IMR-90 (cell line): ENCODE measurements around the gene FES. TPM values are rescaled to one million over a fixed set of nuclear protein-coding genes. Genes with fewer than 3 reads are reported as not detected.

Experiments used
- ATAC-seq: fragments of 200-7000 bp; cut with Tn5 transposase; 2 replicates; pipeline ENCODE4 v1.9.1; 2020; ENCODE audit warnings: low read depth, mild to moderate bottlenecking, moderate library complexity
- BruUV-seq: library from RNA; stranded (reverse); fragments of 400-500 nt; replicated peaks from 2 replicates; lab custom pipeline; 2021; lab: Mats Ljungman, UMichigan
- CTCF ChIA-PET: fragments of 300-600 bp; formaldehyde crosslinking; extraction: SDS; loops from one replicate; lab custom pipeline; 2021; ENCODE audit warnings: antibody characterized with exemption; lab: Yijun Ruan, JAX
- POLR2A ChIA-PET: fragments of 300-600 bp; sonication (Branson Sonifier 250); formaldehyde crosslinking; loops from one replicate; lab custom pipeline; 2022; ENCODE audit warnings: antibody characterized with exemption; ENCODE audit not compliant: unreplicated experiment; lab: Charles Lee
- DNase-seq: peaks from one replicate; pipeline ENCODE4 v3.0.0; 2013
- H2AFZ ChIP-seq: replicated peaks from 2 replicates; pipeline ENCODE3; 2013; ENCODE audit warnings: low read length, mild to moderate bottlenecking; ENCODE audit not compliant: poor library complexity
- H2AK5ac ChIP-seq: 2 replicates; pipeline ENCODE4 v1.6.1; 2013; ENCODE audit warnings: low read depth, low read length, inconsistent platforms
- H2AK9ac ChIP-seq: replicated peaks from 2 replicates; pipeline ENCODE3; 2013; ENCODE audit warnings: mild to moderate bottlenecking, low read depth, low read length, moderate library complexity; ENCODE audit not compliant: poor library complexity
- H2BK120ac ChIP-seq: 2 replicates; pipeline ENCODE4 v1.6.1; 2013; ENCODE audit warnings: low read depth, low read length, inconsistent platforms
- H2BK15ac ChIP-seq: 3 replicates; pipeline ENCODE4 v1.6.1; 2013; ENCODE audit warnings: low read depth, low read length, inconsistent platforms
- H2BK20ac ChIP-seq: 2 replicates; pipeline ENCODE4 v1.6.1; 2013; ENCODE audit warnings: low read depth, mild to moderate bottlenecking, inconsistent platforms, low read length, moderate library complexity
- H2BK5ac ChIP-seq: 2 replicates; pipeline ENCODE4 v1.6.1; 2013; ENCODE audit warnings: mild to moderate bottlenecking, low read depth, low read length, inconsistent platforms; ENCODE audit not compliant: poor library complexity, severe bottlenecking
- H3K14ac ChIP-seq: replicated peaks from 2 replicates; pipeline ENCODE4 v1.6.1; 2013; ENCODE audit warnings: low read depth, low read length, inconsistent platforms
- H3K18ac ChIP-seq: 2 replicates; pipeline ENCODE4 v1.6.1; 2013; ENCODE audit warnings: low read depth, low read length, control low read depth
- H3K23ac ChIP-seq: 2 replicates; pipeline ENCODE4 v1.6.1; 2013; ENCODE audit warnings: low read depth, low read length, inconsistent platforms
- H3K27ac ChIP-seq: 2 replicates; pipeline ENCODE4 v1.5.1; 2013; ENCODE audit warnings: mild to moderate bottlenecking, control low read depth, low read length; ENCODE audit not compliant: insufficient read depth
- H3K27me3 ChIP-seq: 2 replicates; pipeline ENCODE4 v1.6.1; 2013; ENCODE audit warnings: low read length; ENCODE audit not compliant: control insufficient read depth, insufficient read depth
- H3K36me3 ChIP-seq: 2 replicates; pipeline ENCODE4 v1.6.1; 2013; ENCODE audit warnings: low read length, mixed read lengths; ENCODE audit not compliant: control insufficient read depth, insufficient read depth
- H3K4ac ChIP-seq: 2 replicates; pipeline ENCODE4 v1.6.1; 2013; ENCODE audit warnings: low read depth, low read length, inconsistent platforms
- H3K4me1 ChIP-seq: 2 replicates; pipeline ENCODE4 v1.6.1; 2013; ENCODE audit warnings: low read length, mixed read lengths; ENCODE audit not compliant: control insufficient read depth, insufficient read depth
- H3K4me2 ChIP-seq: 2 replicates; pipeline ENCODE4 v1.6.1; 2013; ENCODE audit warnings: low read depth, mild to moderate bottlenecking, control low read depth, low read length, moderate library complexity
- H3K4me3 ChIP-seq: 2 replicates; pipeline ENCODE4 v1.5.1; 2013; ENCODE audit warnings: low read depth, mild to moderate bottlenecking, control low read depth, low read length, moderate library complexity; ENCODE audit not compliant: insufficient read depth
- H3K56ac ChIP-seq: 2 replicates; pipeline ENCODE4 v1.6.1; 2013; ENCODE audit warnings: low read length, inconsistent platforms; ENCODE audit not compliant: insufficient read depth; ENCODE audit errors: extremely low read depth
- H3K79me1 ChIP-seq, 2 experiments: 2 replicates each; pipeline ENCODE4 v1.6.1; 2013; ENCODE audit warnings: low read length in 2 of 2, inconsistent platforms in 1 of 2, low read depth in 1 of 2
- H3K9ac ChIP-seq: 2 replicates; pipeline ENCODE4 v1.6.1; 2013; ENCODE audit warnings: low read depth, low read length, control low read depth
- H3K9me1 ChIP-seq: 2 replicates; pipeline ENCODE4 v1.6.1; 2013; ENCODE audit warnings: low read length, inconsistent platforms; ENCODE audit not compliant: insufficient read depth
- H3K9me3 ChIP-seq: 2 replicates; pipeline ENCODE4 v1.6.1; 2013; ENCODE audit warnings: low read length; ENCODE audit not compliant: control insufficient read depth, insufficient read depth
- H4K20me1 ChIP-seq: 2 replicates; pipeline ENCODE4 v1.6.1; 2013; ENCODE audit warnings: low read length, inconsistent platforms; ENCODE audit not compliant: insufficient read depth
- H4K5ac ChIP-seq: 2 replicates; pipeline ENCODE4 v1.6.1; 2013; ENCODE audit warnings: mild to moderate bottlenecking, low read depth, low read length, control low read depth
- H4K8ac ChIP-seq, 2 experiments: 2 replicates each; pipeline ENCODE4 v1.6.1; 2013; ENCODE audit warnings: low read depth in 2 of 2, low read length in 2 of 2, control low read depth in 1 of 2, inconsistent platforms in 1 of 2
- H4K91ac ChIP-seq: 2 replicates; pipeline ENCODE4 v1.6.1; 2013; ENCODE audit warnings: low read depth, low read length, inconsistent platforms; ENCODE audit not compliant: insufficient read depth
- CEBPB ChIP-seq: IDR thresholded peaks from 2 replicates; pipeline ENCODE4 v1.6.1; 2012; ENCODE audit warnings: low read depth, low read length, improper control_type of control experiment
- CHD1 ChIP-seq: IDR thresholded peaks from 2 replicates; pipeline ENCODE4 v1.6.1; 2012; ENCODE audit warnings: low read depth, low read length, improper control_type of control experiment
- MXI1 ChIP-seq: IDR thresholded peaks from 2 replicates; pipeline ENCODE4 v1.6.1; 2012; ENCODE audit warnings: low read depth, mild to moderate bottlenecking, low read length, moderate library complexity, borderline replicate concordance
- POLR2A ChIP-seq: IDR thresholded peaks from 2 replicates; pipeline ENCODE4 v1.6.1; 2012; ENCODE audit warnings: mild to moderate bottlenecking, low read depth, low read length
- RFX5 ChIP-seq: IDR thresholded peaks from 2 replicates; pipeline ENCODE4 v1.8.0; 2012; ENCODE audit warnings: low read depth, mild to moderate bottlenecking, low read length, moderate library complexity
- SMC3 ChIP-seq: fragments of 150-350 bp; IDR thresholded peaks from 2 replicates; pipeline ENCODE4 v1.6.1; 2016; ENCODE audit warnings: low read depth, mild to moderate bottlenecking, antibody characterized with exemption, low read length, moderate library complexity
- WGBS, 2 experiments: methylation state at CpG; one replicate each; pipeline versions ENCODE4 v1.1.5 to v1.1.7; 2013; ENCODE audit warnings: missing lambda C conversion rate in 2 of 2; ENCODE audit not compliant: insufficient read length in 1 of 2; ENCODE audit errors: extremely low coverage in 2 of 2; 5-methylcytosine and 5-hydroxymethylcytosine counted together
- dilution Hi-C: fragments of 300-500 bp; cut with HindIII; formaldehyde crosslinking; loops from one replicate; pipeline ENCODE4 v1.14.3; 2018; ENCODE audit warnings: low sequenced_read_pairs; ENCODE audit not compliant: unreplicated experiment
- in situ Hi-C: fragments of 300-500 bp; cut with MboI; formaldehyde crosslinking; loops from 3 replicates; pipeline ENCODE4 v1.14.3; 2019; ENCODE audit warnings: low sequenced_read_pairs, inconsistent platforms, mixed read lengths
- intact Hi-C: fragments of 100-400 bp; cut with micrococcal nuclease; formaldehyde crosslinking; loops from 2 replicates; pipeline ENCODE4 v1.10.0; 2022
- polyA plus RNA-seq, 3 experiments: library from polyadenylated mRNA; depleted of rRNA; stranded (reverse); fragments of >200 nt; gene quantifications; 2 replicates each; pipeline ENCODE4 v1.2.3, GENCODE V29; 2012; ENCODE audit warnings: low replicate concordance in 1 of 3
- total RNA-seq: library from RNA; depleted of rRNA; stranded (reverse); fragments of >200 nt; gene quantifications from 2 replicates; pipeline ENCODE4 v1.2.3, GENCODE V29; 2012
- TF ChIP-seq, protein P1 (sequence below): fragments of 150-350 bp; IDR thresholded peaks from 2 replicates; pipeline ENCODE4 v1.6.1; 2017; ENCODE audit warnings: mild to moderate bottlenecking, antibody characterized with exemption, low read length, low read depth

FES gene
- total and polyA plus RNA-seq, 2 of the 4 experiments (the other 2 are of a cell fraction) = 10.5 to 11.7 TPM

DNA sequence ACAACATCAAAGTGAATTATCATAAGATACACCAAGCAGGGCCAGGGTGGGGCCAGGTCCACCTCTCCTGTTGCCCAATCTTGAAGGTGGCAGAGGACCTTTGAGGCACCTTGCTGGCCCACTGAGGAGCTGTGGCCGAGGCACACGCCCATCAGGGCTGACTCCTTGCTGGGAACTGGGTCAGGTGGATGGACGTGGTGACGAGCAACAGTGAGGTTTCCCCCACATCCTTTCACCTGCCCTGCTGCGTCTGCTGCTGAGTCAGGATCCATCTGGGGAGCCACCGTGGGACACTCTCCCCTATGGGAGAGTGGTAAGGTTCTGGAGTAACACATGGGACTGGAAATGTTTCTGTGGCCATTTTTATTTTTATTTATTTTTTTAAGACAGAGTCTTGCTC lies 33.2 kb upstream of the FES start:
- CTCF ChIA-PET = no interaction called here
- WGBS, 2 experiments = no CpG with 5 or more reads among the region's 6 CpGs

More for the DNA sequence above, 33.2 kb upstream of the FES start:
- no peak overlapping the region for H2BK5ac ChIP-seq
- H3K23ac ChIP-seq = no peak overlapping the region
- H2AK9ac ChIP-seq = no peak overlapping the region
- H4K8ac ChIP-seq = no peak overlapping the region
- H3K9me3 ChIP-seq = no peaks in the 10 kb centered on the region
- TF ChIP-seq RFX5 (no peak), CHD1 (no peak), POLR2A (no peak), CEBPB (no peak), SMC3 (no peak), MXI1 (no peak)
- TF ChIP-seq, protein P1, sequence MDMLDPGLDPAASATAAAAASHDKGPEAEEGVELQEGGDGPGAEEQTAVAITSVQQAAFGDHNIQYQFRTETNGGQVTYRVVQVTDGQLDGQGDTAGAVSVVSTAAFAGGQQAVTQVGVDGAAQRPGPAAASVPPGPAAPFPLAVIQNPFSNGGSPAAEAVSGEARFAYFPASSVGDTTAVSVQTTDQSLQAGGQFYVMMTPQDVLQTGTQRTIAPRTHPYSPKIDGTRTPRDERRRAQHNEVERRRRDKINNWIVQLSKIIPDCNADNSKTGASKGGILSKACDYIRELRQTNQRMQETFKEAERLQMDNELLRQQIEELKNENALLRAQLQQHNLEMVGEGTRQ = no peak
- H3K36me3 ChIP-seq = no peaks in the 10 kb centered on the region
- POLR2A ChIA-PET = no interaction called here
- ATAC-seq (no peak), DNase-seq (peak; percentile 48)
- no TSS peak for BruUV-seq
- 0 out of 2 replicates have a peak, but pooled peaks cover 2% of the 10 kb centered on the region for H3K9me1 ChIP-seq
- H3K27ac ChIP-seq = no peak overlapping the region
- no peak overlapping the region for H3K56ac ChIP-seq
- in situ Hi-C loops (no loop called here), dilution Hi-C loops (no loop called here), intact Hi-C loops (no loop called here)
- H4K91ac ChIP-seq = no peak overlapping the region
- H3K27me3 ChIP-seq = no peaks in the 10 kb centered on the region
- H4K20me1 ChIP-seq = no peaks in the 10 kb centered on the region
- H2BK120ac ChIP-seq = no peak overlapping the region
- 0 out of 3 replicates have a peak overlapping the region, but pooled peaks have one; percentile 53 for H2BK15ac ChIP-seq
- H3K18ac ChIP-seq = no peak overlapping the region
- H3K4ac ChIP-seq = no peak overlapping the region
- H2AFZ ChIP-seq = peak overlapping the region; percentile 5
- H3K9ac ChIP-seq = no peak overlapping the region
- H3K4me2 ChIP-seq = no peak overlapping the region
- peak overlapping the region; percentile 46; the same call in 1 of the 2 replicates for H2AK5ac ChIP-seq
- H3K79me1 ChIP-seq = no peaks in the 10 kb centered on the region
- H2BK20ac ChIP-seq = no peak overlapping the region
- H3K14ac ChIP-seq = no peak overlapping the region
- H3K4me1 ChIP-seq = peaks cover 2% of the 10 kb centered on the region; the same call in 1 of the 2 replicates
- no peak overlapping the region for H3K4me3 ChIP-seq
- H4K5ac ChIP-seq = no peak overlapping the region
